Fibroblast of mammary gland (primary cell): ENCODE measurements around the gene MINDY4.

ENCODE experiments used
- DNase-seq: peaks from one replicate; pipeline ENCODE4 v3.0.0-alpha.2; 2010; ENCODE audit warnings: low read depth
- H3K4me3 ChIP-seq: 2 replicates; pipeline ENCODE4 v1.5.1; 2011; ENCODE audit warnings: low read depth, mild to moderate bottlenecking, low read length, moderate library complexity; ENCODE audit not compliant: control insufficient read depth
- TF ChIP-seq, protein P1 (sequence below): conservative IDR thresholded peaks from 2 replicates; pipeline ENCODE4 v1.5.1; 2011; ENCODE audit warnings: low read depth, low read length, inconsistent platforms; ENCODE audit not compliant: control insufficient read depth, insufficient read depth

The MINDY4 gene

DNA sequence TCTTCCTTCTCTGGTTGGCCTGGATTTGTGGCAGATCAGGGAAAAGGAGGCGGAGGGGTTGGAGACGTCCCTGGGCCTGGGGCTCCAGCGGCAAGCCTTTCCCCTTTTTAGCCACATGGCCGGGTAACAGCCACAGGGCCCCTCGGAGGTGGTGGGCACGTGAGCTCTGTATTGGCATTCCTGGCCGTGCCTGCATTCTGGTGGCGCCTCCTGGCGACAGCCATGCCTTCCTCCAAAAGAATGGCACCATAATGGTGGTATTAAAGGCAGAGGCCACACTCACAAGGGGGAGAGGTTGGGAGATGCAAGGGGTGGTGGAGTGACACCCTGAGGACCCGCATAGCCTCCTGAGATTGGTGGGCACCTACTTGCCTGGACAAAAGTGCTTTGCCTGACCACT is 137.5 kb downstream of the MINDY4 start:
- TF ChIP-seq, protein P1, sequence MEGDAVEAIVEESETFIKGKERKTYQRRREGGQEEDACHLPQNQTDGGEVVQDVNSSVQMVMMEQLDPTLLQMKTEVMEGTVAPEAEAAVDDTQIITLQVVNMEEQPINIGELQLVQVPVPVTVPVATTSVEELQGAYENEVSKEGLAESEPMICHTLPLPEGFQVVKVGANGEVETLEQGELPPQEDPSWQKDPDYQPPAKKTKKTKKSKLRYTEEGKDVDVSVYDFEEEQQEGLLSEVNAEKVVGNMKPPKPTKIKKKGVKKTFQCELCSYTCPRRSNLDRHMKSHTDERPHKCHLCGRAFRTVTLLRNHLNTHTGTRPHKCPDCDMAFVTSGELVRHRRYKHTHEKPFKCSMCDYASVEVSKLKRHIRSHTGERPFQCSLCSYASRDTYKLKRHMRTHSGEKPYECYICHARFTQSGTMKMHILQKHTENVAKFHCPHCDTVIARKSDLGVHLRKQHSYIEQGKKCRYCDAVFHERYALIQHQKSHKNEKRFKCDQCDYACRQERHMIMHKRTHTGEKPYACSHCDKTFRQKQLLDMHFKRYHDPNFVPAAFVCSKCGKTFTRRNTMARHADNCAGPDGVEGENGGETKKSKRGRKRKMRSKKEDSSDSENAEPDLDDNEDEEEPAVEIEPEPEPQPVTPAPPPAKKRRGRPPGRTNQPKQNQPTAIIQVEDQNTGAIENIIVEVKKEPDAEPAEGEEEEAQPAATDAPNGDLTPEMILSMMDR, result no peak
- H3K4me3 ChIP-seq, result no peak overlapping the region
- no peak for DNase-seq

DNA sequence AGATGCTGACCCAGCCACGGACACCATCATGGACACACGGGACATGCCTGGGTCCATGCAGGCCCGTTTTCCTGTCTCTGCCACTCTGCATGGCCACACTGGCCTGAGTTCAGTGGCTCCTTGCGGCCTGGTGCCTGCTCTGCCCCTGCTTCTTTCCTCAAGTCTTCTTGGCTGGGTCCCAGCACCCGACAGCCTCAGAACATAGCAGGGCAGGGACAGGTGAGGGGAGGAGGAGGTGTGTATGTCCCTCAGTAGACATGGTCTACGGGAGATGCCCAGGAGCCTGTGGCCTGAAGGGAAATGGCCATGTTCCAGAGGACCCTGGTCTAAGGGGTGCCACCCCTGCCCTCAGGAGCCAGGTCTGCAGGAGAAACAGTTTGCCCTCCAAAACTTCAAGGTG is 138.2 kb downstream of the MINDY4 start:
- no peak for DNase-seq
- no peak overlapping the region for H3K4me3 ChIP-seq
- TF ChIP-seq, protein P1, result no peak

DNA sequence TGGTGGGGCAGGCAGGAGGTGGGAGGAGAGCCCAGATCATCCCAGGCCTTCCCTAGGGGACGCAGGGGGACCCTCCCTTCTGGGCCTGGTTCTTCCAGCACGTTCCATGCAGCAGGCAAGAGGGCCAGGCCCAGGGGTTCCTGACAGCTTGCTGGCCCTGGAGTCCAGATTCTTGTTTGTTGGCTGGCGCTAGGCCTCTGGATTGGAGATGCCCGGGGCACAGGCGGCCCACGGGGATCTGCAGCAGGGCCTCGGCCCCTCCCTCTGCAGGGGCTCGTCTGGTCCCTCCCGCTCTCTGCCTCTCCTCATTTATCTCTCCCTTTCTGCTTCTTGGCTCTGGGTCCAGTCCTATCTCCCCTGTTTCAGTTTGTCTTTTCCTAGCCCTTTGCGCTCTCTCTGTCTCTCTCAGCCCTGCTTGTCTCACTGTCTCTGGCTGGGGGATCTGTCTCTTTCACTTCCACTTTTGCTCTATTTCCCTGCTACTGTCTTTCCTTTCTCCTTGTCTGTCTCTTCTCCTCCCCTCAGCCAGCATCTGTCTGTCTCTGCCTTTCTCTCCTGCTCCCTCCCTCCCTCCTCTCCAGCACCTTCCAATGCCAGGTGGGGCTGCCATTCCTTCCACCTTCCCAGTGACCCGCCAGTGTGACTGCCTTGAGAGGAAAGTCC is 139.3 kb downstream of the MINDY4 start:
- no peak for DNase-seq
- TF ChIP-seq, protein P1, result no peak
- no peak overlapping the region for H3K4me3 ChIP-seq

DNA sequence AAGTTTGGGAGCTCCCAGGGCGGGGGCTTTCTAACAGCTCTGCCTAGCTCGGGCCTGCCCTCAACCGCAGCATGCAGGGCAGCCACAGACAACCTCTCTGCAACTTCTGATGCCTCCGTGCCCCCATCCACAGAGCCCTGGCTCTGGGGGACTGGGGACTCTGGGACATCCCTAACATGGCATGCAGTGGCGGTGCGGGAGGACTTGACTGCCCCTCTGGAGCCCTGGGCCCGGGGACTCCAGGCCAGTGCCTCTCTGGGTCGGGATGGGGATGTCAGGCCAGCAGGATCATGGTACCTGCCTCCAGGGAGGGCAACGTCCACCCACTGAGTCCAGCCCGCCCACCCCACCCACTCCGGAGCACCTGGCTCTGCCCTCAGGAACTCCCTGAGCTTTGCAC is 139.9 kb downstream of the MINDY4 start:
- no peak for DNase-seq
- TF ChIP-seq, protein P1, result no peak
- no peak overlapping the region for H3K4me3 ChIP-seq

DNA sequence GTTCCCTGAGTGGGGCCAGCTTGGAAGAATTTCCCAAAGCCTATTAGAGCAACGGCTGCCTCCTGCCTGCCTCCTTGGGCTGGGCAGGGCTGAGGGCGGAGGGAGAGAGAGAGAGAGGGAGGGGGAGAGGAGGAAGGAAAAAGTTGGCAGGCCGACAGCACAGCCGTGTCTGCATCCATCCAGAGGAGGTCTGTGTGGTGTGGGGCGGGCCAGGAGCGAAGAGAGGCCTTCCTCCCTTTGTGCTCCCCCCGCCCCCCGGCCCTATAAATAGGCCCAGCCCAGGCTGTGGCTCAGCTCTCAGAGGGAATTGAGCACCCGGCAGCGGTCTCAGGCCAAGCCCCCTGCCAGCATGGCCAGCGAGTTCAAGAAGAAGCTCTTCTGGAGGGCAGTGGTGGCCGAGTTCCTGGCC is 140.3 kb downstream of the MINDY4 start, which contains the start of gene AQP1:
Gene AQP1, plus strand, starts transcription at position 293 of the 409 bp plus-strand sequence. Its CDS starts 57 bp downstream, at position 350.
- no peak within 1 kb of the TSS for H3K4me3 ChIP-seq
- TF ChIP-seq, protein P1, result no peak
- DNase-seq, result no peak

DNA sequence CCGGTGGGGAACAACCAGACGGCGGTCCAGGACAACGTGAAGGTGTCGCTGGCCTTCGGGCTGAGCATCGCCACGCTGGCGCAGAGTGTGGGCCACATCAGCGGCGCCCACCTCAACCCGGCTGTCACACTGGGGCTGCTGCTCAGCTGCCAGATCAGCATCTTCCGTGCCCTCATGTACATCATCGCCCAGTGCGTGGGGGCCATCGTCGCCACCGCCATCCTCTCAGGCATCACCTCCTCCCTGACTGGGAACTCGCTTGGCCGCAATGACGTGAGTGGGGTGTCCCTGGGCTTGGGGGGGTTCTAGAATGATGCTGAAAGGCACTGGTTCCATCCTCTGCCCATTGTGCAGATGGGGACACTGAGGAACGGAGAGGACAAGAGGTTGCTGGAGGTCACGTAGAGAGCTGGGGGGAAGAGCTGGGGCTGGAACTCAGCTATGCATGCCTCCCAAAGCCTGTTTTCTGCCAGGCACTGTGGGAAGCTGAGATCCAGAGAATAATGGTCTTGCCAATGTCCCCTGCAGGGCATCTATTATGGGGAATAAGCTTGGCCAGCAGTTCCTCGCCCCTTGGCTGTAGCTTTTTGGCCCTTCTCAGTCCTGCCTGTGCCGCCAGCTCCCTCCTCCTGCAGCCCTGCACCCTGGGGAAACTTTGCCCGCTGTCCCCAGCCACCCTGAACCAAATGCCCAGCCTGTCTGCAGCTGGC is 141.0 kb downstream of the MINDY4 start:
- no peak overlapping the region for H3K4me3 ChIP-seq
- DNase-seq, result no peak
- TF ChIP-seq, protein P1, result no peak
